Activated CD8-positive, alpha-beta memory T cell treated with anti-CD3 and anti-CD28 coated beads for 24 hours (primary cell): ENCODE results near the gene CRYAA.
"Not testable (repeated sequence)": the region's sequence is repeated elsewhere in the genome, so short reads cannot be mapped to it uniquely, and the experiment has no call there.

Experiments
- DNase-seq: peaks from one replicate; pipeline ENCODE4 v3.0.0-alpha.2; 2020

CRYAA gene

GRCh38 chr21:43168708-43169107 lies at the start of gene CRYAA:
Gene CRYAA, plus strand, starts transcription at chr21:43169008. Its CDS starts 92 bp downstream, at chr21:43169100.
- DNase-seq, result not testable (repeated sequence)

GRCh38 chr21:43130094-43130493 lies 38.7 kb upstream of the CRYAA start:
- DNase-seq, result not testable (repeated sequence)

- DNase-seq, result not testable (repeated sequence)
These were observed 34.3 kb upstream of the CRYAA start for GRCh38 chr21:43134520-43134919.

- not testable (repeated sequence) for DNase-seq
These were observed 29.9 kb upstream of the CRYAA start for GRCh38 chr21:43138944-43139343.

GRCh38 chr21:43141407-43141806 lies 27.4 kb upstream of the CRYAA start:
- not testable (repeated sequence) for DNase-seq

- DNase-seq, result not testable (repeated sequence)
These were observed 22.2 kb upstream of the CRYAA start for GRCh38 chr21:43146637-43147036.

GRCh38 chr21:43147999-43148398 lies 20.8 kb upstream of the CRYAA start:
- DNase-seq, result not testable (repeated sequence)

GRCh38 chr21:43149344-43149743 lies 19.5 kb upstream of the CRYAA start:
- DNase-seq, result not testable (repeated sequence)

GRCh38 chr21:43153601-43154000 lies 15.2 kb upstream of the CRYAA start:
- DNase-seq, result not testable (repeated sequence)

- not testable (repeated sequence) for DNase-seq
These were observed 9.3 kb upstream of the CRYAA start for GRCh38 chr21:43159279-43160175.

GRCh38 chr21:43161826-43162707 lies 6.7 kb upstream of the CRYAA start:
- DNase-seq, result not testable (repeated sequence)

GRCh38 chr21:43162708-43163205 lies 6.1 kb upstream of the CRYAA start:
- not testable (repeated sequence) for DNase-seq

GRCh38 chr21:43164823-43165222 lies 4.0 kb upstream of the CRYAA start:
- DNase-seq, result not testable (repeated sequence)

- not testable (repeated sequence) for DNase-seq
These were observed 3.1 kb upstream of the CRYAA start for GRCh38 chr21:43165734-43166133.

- not testable (repeated sequence) for DNase-seq
These were observed 550 bp downstream of the CRYAA start for GRCh38 chr21:43169230-43169886.

- DNase-seq, result not testable (repeated sequence)
These were observed 1.1 kb downstream of the CRYAA start for GRCh38 chr21:43169891-43170290.

GRCh38 chr21:43172812-43173211 lies 4.0 kb downstream of the CRYAA start:
- not testable (repeated sequence) for DNase-seq

- not testable (repeated sequence) for DNase-seq
These were observed 4.6 kb downstream of the CRYAA start for GRCh38 chr21:43173438-43173837.

- peak; percentile 24 for DNase-seq
These were observed 5.1 kb downstream of the CRYAA start for GRCh38 chr21:43173930-43174329.

- not testable (repeated sequence) for DNase-seq
These were observed 6.2 kb downstream of the CRYAA start for GRCh38 chr21:43174998-43175397.

GRCh38 chr21:43176621-43177020 lies 7.8 kb downstream of the CRYAA start:
- not testable (repeated sequence) for DNase-seq
